Measurements from ENCODE around the gene AGFG1.
"Not testable (repeated sequence)": the region's sequence is repeated elsewhere in the genome, so short reads cannot be mapped to it uniquely, and the experiment has no call there.

Gene AGFG1

GRCh38 chr2:227528803-227529202 lies 56.8 kb downstream of the AGFG1 start:
- no CpG with 5 or more reads among the region's 1 CpG for WGBS (ENCODE audit: extremely low coverage, insufficient coverage, low lambda C conversion rate)
- H3K36me3 ChIP-seq (ENCODE audit: control insufficient read depth, insufficient read depth, low read length), result no peaks in the 10 kb centered on the region
- no peak overlapping the region for H3K23ac ChIP-seq (ENCODE audit: low read length)
- H3K18ac ChIP-seq (ENCODE audit: low read length), result no peak overlapping the region
- no peak overlapping the region for H3K9ac ChIP-seq (ENCODE audit: low read length)
- H2BK5ac ChIP-seq (ENCODE audit: low read length), result no peak overlapping the region
- H3K79me2 ChIP-seq (ENCODE audit: control insufficient read depth, insufficient read depth, low read length), result no peaks in the 10 kb centered on the region
- H4K5ac ChIP-seq (ENCODE audit: low read length), result no peak overlapping the region
- no peak overlapping the region for H4K8ac ChIP-seq (ENCODE audit: low read depth, low read length)
- no peak for DNase-seq
- H3K4me3 ChIP-seq (ENCODE audit: low read length), result no peak overlapping the region
- H2BK120ac ChIP-seq (ENCODE audit: low read depth, low read length), result no peak overlapping the region
- no peak overlapping the region for H3K4me2 ChIP-seq (ENCODE audit: low read length)
- H3K79me1 ChIP-seq (ENCODE audit: low read length), result no peaks in the 10 kb centered on the region
- H3K27ac ChIP-seq (ENCODE audit: low read depth, low read length), result no peak overlapping the region
- H2AK5ac ChIP-seq (ENCODE audit: low read length), result no peak overlapping the region
- no peaks in the 10 kb centered on the region for H3K27me3 ChIP-seq (ENCODE audit: insufficient read depth, low read length, poor library complexity)
- H2BK15ac ChIP-seq (replicated peaks; ENCODE audit: low read depth), result no peak overlapping the region
- no peak overlapping the region for H3K4ac ChIP-seq (ENCODE audit: low read depth, low read length)
- no peak overlapping the region for H3K56ac ChIP-seq (ENCODE audit: low read length)
- H3K4me1 ChIP-seq (ENCODE audit: control insufficient read depth, low read depth, low read length), result no peaks in the 10 kb centered on the region

- Histone ChIP-seq H3K27me3 (ENCODE audit: insufficient read depth, low read length, poor library complexity) (no peaks in the 10 kb centered on the region), H3K23ac (ENCODE audit: low read length) (no peak overlapping the region), H3K36me3 (ENCODE audit: control insufficient read depth, insufficient read depth, low read length) (peaks cover 1% of the 10 kb centered on the region), H4K5ac (ENCODE audit: low read length) (no peak overlapping the region), H3K56ac (ENCODE audit: low read length) (no peak overlapping the region), H3K4me3 (ENCODE audit: low read length) (no peak overlapping the region), H2BK120ac (ENCODE audit: low read depth, low read length) (no peak overlapping the region), H3K18ac (ENCODE audit: low read length) (no peak overlapping the region), H3K4ac (ENCODE audit: low read depth, low read length) (no peak overlapping the region), H4K8ac (ENCODE audit: low read depth, low read length) (no peak overlapping the region), H3K27ac (ENCODE audit: low read depth, low read length) (no peak overlapping the region), H2AK5ac (ENCODE audit: low read length) (no peak overlapping the region), H2BK5ac (ENCODE audit: low read length) (no peak overlapping the region), H3K4me1 (ENCODE audit: control insufficient read depth, low read depth, low read length) (no peaks in the 10 kb centered on the region), H3K79me2 (ENCODE audit: control insufficient read depth, insufficient read depth, low read length) (no peaks in the 10 kb centered on the region), H3K79me1 (ENCODE audit: low read length) (peaks cover 2% of the 10 kb centered on the region), H3K9ac (ENCODE audit: low read length) (no peak overlapping the region), H2BK15ac (replicated peaks; ENCODE audit: low read depth) (no peak overlapping the region), H3K4me2 (ENCODE audit: low read length) (no peak overlapping the region)
- WGBS (ENCODE audit: extremely low coverage, insufficient coverage, low lambda C conversion rate), result no CpG with 5 or more reads among the region's 2 CpGs
- no peak for DNase-seq
These were observed 57.9 kb downstream of the AGFG1 start for GRCh38 chr2:227529871-227530270.

- Histone ChIP-seq H3K36me3 (ENCODE audit: control insufficient read depth, insufficient read depth, low read length) (peaks cover 3% of the 10 kb centered on the region), H3K4me2 (ENCODE audit: low read length) (no peak overlapping the region)
- WGBS (ENCODE audit: extremely low coverage, insufficient coverage, low lambda C conversion rate), result no CpG with 5 or more reads among the region's 3 CpGs
These were observed 62.8 kb downstream of the AGFG1 start for GRCh38 chr2:227534714-227535113.

DNA sequence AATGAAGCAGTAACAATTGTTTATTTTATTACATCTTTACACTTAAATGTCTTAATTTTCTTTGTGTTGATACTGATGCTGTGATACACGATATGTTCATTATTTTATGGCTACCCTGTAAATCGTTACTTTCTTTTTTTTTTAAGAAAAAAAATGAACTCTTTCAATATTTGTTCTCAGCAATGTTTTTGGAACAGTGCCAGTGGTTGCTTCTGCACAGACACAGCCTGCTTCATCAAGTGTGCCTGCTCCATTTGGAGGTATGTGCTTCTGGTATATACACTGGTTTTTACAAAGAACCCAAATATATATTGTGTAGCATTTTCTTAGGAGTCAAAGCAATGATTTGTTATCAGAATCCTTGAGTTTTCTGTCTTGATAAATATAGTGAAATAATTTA lies 64.5 kb downstream of the AGFG1 start:
- no peak overlapping the region for H3K56ac ChIP-seq (ENCODE audit: low read length)
- no peak overlapping the region for H3K23ac ChIP-seq (ENCODE audit: low read length)
- H3K4ac ChIP-seq (ENCODE audit: low read depth, low read length), result no peak overlapping the region
- no peaks in the 10 kb centered on the region for H3K27me3 ChIP-seq (ENCODE audit: insufficient read depth, low read length, poor library complexity)
- no peaks in the 10 kb centered on the region for H3K4me1 ChIP-seq (ENCODE audit: control insufficient read depth, low read depth, low read length)
- WGBS (ENCODE audit: extremely low coverage, insufficient coverage, low lambda C conversion rate), result no CpG with 5 or more reads among the region's 2 CpGs
- peaks cover 3% of the 10 kb centered on the region for H3K36me3 ChIP-seq (ENCODE audit: control insufficient read depth, insufficient read depth, low read length)
- no peak overlapping the region for H4K5ac ChIP-seq (ENCODE audit: low read length)
- no peak overlapping the region for H3K18ac ChIP-seq (ENCODE audit: low read length)
- peaks cover 2% of the 10 kb centered on the region for H3K79me1 ChIP-seq (ENCODE audit: low read length)
- no peak overlapping the region for H4K8ac ChIP-seq (ENCODE audit: low read depth, low read length)
- no peaks in the 10 kb centered on the region for H3K79me2 ChIP-seq (ENCODE audit: control insufficient read depth, insufficient read depth, low read length)
- no peak overlapping the region for H2BK120ac ChIP-seq (ENCODE audit: low read depth, low read length)
- no peak overlapping the region for H3K4me3 ChIP-seq (ENCODE audit: low read length)
- H3K9ac ChIP-seq (ENCODE audit: low read length), result no peak overlapping the region
- no peak overlapping the region for H2BK5ac ChIP-seq (ENCODE audit: low read length)
- H3K27ac ChIP-seq (ENCODE audit: low read depth, low read length), result no peak overlapping the region
- H3K4me2 ChIP-seq (ENCODE audit: low read length), result no peak overlapping the region
- H2AK5ac ChIP-seq (ENCODE audit: low read length), result no peak overlapping the region
- H2BK15ac ChIP-seq (replicated peaks; ENCODE audit: low read depth), result no peak overlapping the region
- DNase-seq, result no peak

More at GRCh38 chr2:227534714-227535113, 62.8 kb downstream of the AGFG1 start:
- no peaks in the 10 kb centered on the region for H3K79me2 ChIP-seq (ENCODE audit: control insufficient read depth, insufficient read depth, low read length)
- no peak overlapping the region for H2BK120ac ChIP-seq (ENCODE audit: low read depth, low read length)
- no peak overlapping the region for H3K4me3 ChIP-seq (ENCODE audit: low read length)
- no peak overlapping the region for H2AK5ac ChIP-seq (ENCODE audit: low read length)
- no peak overlapping the region for H3K4ac ChIP-seq (ENCODE audit: low read depth, low read length)
- no peak overlapping the region for H3K56ac ChIP-seq (ENCODE audit: low read length)
- no peak overlapping the region for H2BK15ac ChIP-seq (replicated peaks; ENCODE audit: low read depth)
- no peak overlapping the region for H2BK5ac ChIP-seq (ENCODE audit: low read length)
- H3K79me1 ChIP-seq (ENCODE audit: low read length), result peaks cover 2% of the 10 kb centered on the region
- H3K4me1 ChIP-seq (ENCODE audit: control insufficient read depth, low read depth, low read length), result no peaks in the 10 kb centered on the region
- no peak overlapping the region for H4K5ac ChIP-seq (ENCODE audit: low read length)
- no peak overlapping the region for H4K8ac ChIP-seq (ENCODE audit: low read depth, low read length)
- H3K27ac ChIP-seq (ENCODE audit: low read depth, low read length), result no peak overlapping the region
- no peak for DNase-seq
- no peaks in the 10 kb centered on the region for H3K27me3 ChIP-seq (ENCODE audit: insufficient read depth, low read length, poor library complexity)
- no peak overlapping the region for H3K23ac ChIP-seq (ENCODE audit: low read length)
- no peak overlapping the region for H3K9ac ChIP-seq (ENCODE audit: low read length)
- no peak overlapping the region for H3K18ac ChIP-seq (ENCODE audit: low read length)

GRCh38 chr2:227539465-227539956 lies 67.6 kb downstream of the AGFG1 start:
- Histone ChIP-seq H3K4me3 (ENCODE audit: low read length) (no peak overlapping the region), H3K27me3 (ENCODE audit: insufficient read depth, low read length, poor library complexity) (no peaks in the 10 kb centered on the region), H3K79me2 (ENCODE audit: control insufficient read depth, insufficient read depth, low read length) (no peaks in the 10 kb centered on the region), H3K4me2 (ENCODE audit: low read length) (no peak overlapping the region), H2BK15ac (replicated peaks; ENCODE audit: low read depth) (no peak overlapping the region), H3K23ac (ENCODE audit: low read length) (no peak overlapping the region), H2BK120ac (ENCODE audit: low read depth, low read length) (no peak overlapping the region), H2BK5ac (ENCODE audit: low read length) (no peak overlapping the region), H3K27ac (ENCODE audit: low read depth, low read length) (no peak overlapping the region), H3K18ac (ENCODE audit: low read length) (no peak overlapping the region), H3K79me1 (ENCODE audit: low read length) (peaks cover 2% of the 10 kb centered on the region), H3K9ac (ENCODE audit: low read length) (no peak overlapping the region), H3K56ac (ENCODE audit: low read length) (no peak overlapping the region), H2AK5ac (ENCODE audit: low read length) (no peak overlapping the region), H4K5ac (ENCODE audit: low read length) (no peak overlapping the region), H3K4ac (ENCODE audit: low read depth, low read length) (no peak overlapping the region), H3K36me3 (ENCODE audit: control insufficient read depth, insufficient read depth, low read length) (peaks cover 3% of the 10 kb centered on the region), H4K8ac (ENCODE audit: low read depth, low read length) (no peak overlapping the region), H3K4me1 (ENCODE audit: control insufficient read depth, low read depth, low read length) (no peaks in the 10 kb centered on the region)
- WGBS (ENCODE audit: extremely low coverage, insufficient coverage, low lambda C conversion rate), result no CpG with 5 or more reads among the region's 8 CpGs
- no peak for DNase-seq

DNA sequence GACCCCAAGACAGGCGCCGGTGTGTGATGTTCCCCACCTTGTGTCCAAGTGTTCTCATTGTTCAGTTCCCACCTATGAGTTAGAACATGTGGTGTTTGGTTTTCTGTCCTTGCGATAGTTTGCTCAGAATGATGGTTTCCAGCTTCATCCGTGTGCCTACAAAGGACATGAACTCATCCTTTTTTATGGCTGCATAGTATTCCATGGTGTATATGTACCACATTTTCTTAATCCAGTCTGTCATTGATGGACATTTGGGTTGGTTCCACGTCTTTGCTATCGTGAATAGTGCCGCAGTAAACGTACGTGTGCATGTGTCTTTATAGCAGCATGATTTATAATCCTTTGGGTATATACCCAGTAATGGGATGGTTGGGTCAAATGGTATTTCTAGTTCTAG lies 68.4 kb downstream of the AGFG1 start:
- H3K4me3 ChIP-seq (ENCODE audit: low read length); DNase-seq; H4K5ac ChIP-seq (ENCODE audit: low read length); H2BK15ac ChIP-seq (replicated peaks; ENCODE audit: low read depth); H3K4ac ChIP-seq (ENCODE audit: low read depth, low read length); H3K18ac ChIP-seq (ENCODE audit: low read length); H3K27ac ChIP-seq (ENCODE audit: low read depth, low read length); H3K4me1 ChIP-seq (ENCODE audit: control insufficient read depth, low read depth, low read length); H2BK120ac ChIP-seq (ENCODE audit: low read depth, low read length); H2AK5ac ChIP-seq (ENCODE audit: low read length); H4K8ac ChIP-seq (ENCODE audit: low read depth, low read length); H3K79me2 ChIP-seq (ENCODE audit: control insufficient read depth, insufficient read depth, low read length); H3K4me2 ChIP-seq (ENCODE audit: low read length); H3K56ac ChIP-seq (ENCODE audit: low read length); H3K23ac ChIP-seq (ENCODE audit: low read length); H3K9ac ChIP-seq (ENCODE audit: low read length); H3K27me3 ChIP-seq (ENCODE audit: insufficient read depth, low read length, poor library complexity); H2BK5ac ChIP-seq (ENCODE audit: low read length); H3K36me3 ChIP-seq (ENCODE audit: control insufficient read depth, insufficient read depth, low read length); H3K79me1 ChIP-seq (ENCODE audit: low read length): not testable (repeated sequence)
- WGBS (ENCODE audit: extremely low coverage, insufficient coverage, low lambda C conversion rate), result no CpG with 5 or more reads among the region's 9 CpGs
